Neural progenitor cell (in vitro differentiated cells): Measurements from ENCODE around the gene PRKCB.

Experiments
- EZH2 ChIP-seq: fragments of 200-600 bp; sonication (generic); IDR thresholded peaks from 2 replicates; pipeline ENCODE4 v1.6.1; 2017; ENCODE audit warnings: antibody characterized with exemption, mild to moderate bottlenecking, moderate library complexity
- TF ChIP-seq, protein P1 (sequence below): fragments of 200-600 bp; sonication (generic); IDR thresholded peaks from 2 replicates; pipeline ENCODE4 v1.5.1; 2017; ENCODE audit warnings: antibody characterized with exemption, mild to moderate bottlenecking

DNA sequence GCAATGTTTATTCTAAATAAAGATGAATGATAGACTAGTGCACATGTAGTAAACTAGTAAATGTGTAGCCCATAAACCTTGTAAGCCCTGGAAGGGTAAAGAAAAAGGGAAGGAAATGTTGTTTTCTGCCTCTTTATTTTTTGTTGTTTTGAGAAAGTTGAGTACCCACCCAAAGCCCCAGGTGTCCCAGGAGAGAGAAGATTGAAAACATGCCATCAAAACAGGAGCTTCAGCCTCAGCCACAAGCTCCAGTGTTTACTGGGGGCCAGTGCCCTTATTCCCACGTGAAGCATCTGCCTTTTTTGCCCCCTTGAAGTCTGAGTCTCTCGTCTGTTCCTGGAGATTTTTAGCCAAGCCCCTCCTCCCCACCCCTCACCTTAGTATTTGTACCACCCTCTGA, 121.5 kb downstream of the PRKCB start:
- TF ChIP-seq EZH2, result no peak
- TF ChIP-seq, protein P1, sequence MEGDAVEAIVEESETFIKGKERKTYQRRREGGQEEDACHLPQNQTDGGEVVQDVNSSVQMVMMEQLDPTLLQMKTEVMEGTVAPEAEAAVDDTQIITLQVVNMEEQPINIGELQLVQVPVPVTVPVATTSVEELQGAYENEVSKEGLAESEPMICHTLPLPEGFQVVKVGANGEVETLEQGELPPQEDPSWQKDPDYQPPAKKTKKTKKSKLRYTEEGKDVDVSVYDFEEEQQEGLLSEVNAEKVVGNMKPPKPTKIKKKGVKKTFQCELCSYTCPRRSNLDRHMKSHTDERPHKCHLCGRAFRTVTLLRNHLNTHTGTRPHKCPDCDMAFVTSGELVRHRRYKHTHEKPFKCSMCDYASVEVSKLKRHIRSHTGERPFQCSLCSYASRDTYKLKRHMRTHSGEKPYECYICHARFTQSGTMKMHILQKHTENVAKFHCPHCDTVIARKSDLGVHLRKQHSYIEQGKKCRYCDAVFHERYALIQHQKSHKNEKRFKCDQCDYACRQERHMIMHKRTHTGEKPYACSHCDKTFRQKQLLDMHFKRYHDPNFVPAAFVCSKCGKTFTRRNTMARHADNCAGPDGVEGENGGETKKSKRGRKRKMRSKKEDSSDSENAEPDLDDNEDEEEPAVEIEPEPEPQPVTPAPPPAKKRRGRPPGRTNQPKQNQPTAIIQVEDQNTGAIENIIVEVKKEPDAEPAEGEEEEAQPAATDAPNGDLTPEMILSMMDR, result no peak
